Measurements from ENCODE around the gene SPRED2.

The SPRED2 gene

GRCh38 chr2:65311049-65311448, 121.3 kb downstream of the SPRED2 start:
- no peak for DNase-seq (ENCODE audit: low spot score)

DNA sequence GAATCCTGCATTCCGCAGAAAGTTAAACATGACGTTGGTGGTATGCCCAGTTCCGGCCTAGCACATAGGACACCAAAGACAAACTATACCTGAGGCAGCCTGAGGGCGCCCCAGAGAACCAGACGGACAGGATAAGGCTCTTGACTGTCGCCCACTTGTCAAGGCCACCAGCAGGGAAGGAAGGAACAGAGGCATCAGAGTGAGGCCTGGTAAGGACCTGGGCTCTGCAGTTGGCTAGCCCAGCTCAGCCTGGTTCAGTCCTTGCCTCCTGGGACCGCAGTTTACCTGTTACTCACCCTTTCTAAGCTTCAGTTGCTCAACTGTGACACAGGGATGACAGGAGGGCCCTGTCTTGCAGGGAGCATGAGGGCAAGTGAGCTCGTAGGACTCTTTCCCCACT, 122.7 kb downstream of the SPRED2 start:
- DNase-seq (ENCODE audit: low spot score): no peak

DNA sequence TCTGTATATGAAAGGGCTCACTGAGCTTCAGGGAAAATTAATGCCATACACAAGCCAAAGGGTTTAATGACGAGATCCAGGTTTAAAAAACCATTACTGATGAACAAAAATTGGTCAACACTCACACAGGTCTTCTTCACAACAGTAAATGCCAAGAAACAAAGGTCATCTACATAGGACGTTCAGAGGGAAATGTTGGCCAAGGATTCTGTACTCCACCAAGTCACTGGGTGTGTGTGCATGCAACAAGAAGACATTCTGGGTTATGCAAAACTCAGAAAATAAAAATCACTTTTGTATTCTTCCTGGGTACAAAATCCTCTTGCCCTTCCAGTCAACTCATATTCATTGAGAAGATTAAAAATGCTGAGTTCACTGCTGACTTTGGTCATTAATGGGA, 126.5 kb downstream of the SPRED2 start:
- DNase-seq (ENCODE audit: low spot score): no peak

GRCh38 chr2:65300761-65301711, 131.4 kb downstream of the SPRED2 start:
- DNase-seq (ENCODE audit: low spot score): no peak

- DNase-seq (ENCODE audit: low spot score): no peak
These were observed 132.2 kb downstream of the SPRED2 start for GRCh38 chr2:65300134-65300760.

DNA sequence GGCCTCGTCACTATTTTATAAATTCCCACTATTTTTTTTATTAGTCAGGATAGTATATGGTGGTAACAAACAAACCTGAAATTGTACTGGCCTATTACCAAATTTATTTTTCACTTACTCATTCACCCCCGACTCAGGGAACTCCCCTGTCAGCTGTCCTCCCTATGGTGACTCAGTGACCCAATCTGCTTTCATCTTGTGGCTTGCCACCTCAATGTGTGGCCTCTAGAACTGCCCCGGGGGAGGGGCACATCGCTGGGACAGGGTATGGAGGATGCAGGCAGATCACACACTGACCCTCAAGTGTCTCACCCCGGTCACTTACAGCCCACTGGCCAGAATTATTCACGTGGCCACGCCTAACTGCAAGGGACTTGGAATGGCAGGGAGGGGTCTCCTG, 133.2 kb downstream of the SPRED2 start:
- DNase-seq (ENCODE audit: low spot score): no peak

DNA sequence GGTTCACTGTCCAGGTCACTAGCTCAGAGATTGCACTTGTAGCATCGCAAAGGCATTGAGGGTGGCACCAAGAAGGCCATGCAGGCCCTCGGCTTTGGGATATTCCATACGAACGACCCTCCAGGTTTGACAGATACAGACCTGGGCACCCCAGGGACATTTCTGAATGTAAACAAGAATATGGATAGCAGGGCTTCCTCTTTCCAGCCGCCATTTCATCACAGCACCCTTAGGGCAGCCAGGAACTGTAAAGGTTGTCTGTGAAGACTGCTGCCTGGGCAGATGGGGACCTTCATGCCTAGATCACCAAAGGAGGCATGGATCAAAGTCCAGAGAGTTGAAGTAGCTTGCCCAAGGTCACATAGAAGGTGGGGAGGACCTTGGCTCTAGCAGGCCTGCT, 134.3 kb downstream of the SPRED2 start:
- DNase-seq (ENCODE audit: low spot score): no peak

DNA sequence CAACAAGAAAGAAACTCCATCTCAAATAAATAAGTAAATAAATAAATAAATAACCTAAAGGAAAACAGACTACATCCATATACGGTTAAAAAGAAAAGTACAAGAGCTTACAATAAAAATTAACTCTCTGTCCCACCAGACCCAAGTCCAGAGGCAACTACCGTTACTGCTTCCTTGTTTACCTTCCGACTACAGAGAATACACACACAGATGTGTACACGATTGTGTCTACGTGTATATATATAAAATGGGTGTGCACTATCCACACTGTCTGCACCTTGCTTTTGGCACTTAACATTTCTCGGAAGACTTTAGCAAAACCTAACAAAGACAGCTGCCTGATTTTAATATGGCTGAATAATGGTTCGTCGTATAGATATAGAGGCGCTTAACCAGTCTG, 134.9 kb downstream of the SPRED2 start:
- no peak for DNase-seq (ENCODE audit: low spot score)

DNA sequence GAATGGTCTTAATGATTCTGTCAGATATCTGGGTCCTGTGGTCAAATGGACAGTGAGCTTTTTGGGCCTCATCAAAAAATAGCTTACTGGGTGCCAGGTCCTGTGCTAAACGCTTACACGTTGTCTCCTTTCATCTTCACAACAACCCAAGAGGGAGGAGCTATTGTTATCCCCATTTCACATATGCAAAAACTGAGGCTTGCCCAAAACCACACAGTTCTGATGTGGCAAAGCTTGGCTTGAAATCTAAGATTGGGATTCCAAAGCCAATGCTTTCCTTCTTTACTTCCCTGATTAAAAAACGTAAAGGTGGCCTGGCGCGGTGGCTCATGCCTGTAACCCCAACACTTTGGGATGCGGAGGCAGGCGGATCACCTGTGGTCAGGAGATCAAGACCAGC, 135.4 kb downstream of the SPRED2 start:
- DNase-seq (ENCODE audit: low spot score): no peak

DNA sequence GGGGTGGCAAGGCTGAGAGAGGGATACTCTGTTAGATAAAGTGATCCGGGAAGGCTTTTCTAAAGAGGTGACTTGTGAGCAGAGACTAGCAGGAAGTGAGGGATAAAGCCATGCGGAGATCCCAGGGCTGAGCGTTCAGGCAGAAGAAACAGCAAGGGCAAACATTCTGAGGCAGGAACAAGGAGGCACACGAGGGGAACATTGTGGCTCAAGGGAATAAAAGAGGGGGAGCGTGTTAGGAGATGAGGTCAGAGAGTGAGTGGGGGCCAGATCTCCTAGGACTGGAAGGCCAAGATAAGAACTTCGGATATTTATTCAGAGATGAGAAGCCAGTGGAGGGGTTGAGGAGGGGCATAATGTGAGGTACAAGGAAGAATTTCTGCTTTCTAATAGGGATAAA, 137.7 kb downstream of the SPRED2 start:
- DNase-seq (ENCODE audit: low spot score): no peak

DNA sequence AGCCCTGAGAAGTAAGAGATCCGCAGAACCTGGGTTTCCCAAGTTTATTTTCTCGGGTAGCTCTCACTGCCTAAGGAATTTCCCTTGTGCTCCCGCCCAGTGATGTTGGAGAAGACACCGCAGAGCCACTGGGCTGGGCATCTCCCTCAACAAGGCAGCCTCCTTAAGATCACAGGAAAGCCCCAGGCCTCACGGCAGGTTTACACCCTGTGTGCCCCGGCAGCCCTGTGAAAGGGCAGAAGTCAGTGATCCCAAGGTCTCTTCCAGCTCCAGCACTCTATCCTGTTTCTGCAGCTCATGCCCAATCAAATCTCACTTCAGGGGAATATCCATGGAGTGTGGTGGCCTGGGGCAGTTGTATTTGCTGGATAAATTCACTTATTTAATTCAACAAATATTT, 138.3 kb downstream of the SPRED2 start:
- no peak for DNase-seq (ENCODE audit: low spot score)

- DNase-seq (ENCODE audit: low spot score): no peak
These were observed 139.0 kb downstream of the SPRED2 start for GRCh38 chr2:65293376-65293775.

DNA sequence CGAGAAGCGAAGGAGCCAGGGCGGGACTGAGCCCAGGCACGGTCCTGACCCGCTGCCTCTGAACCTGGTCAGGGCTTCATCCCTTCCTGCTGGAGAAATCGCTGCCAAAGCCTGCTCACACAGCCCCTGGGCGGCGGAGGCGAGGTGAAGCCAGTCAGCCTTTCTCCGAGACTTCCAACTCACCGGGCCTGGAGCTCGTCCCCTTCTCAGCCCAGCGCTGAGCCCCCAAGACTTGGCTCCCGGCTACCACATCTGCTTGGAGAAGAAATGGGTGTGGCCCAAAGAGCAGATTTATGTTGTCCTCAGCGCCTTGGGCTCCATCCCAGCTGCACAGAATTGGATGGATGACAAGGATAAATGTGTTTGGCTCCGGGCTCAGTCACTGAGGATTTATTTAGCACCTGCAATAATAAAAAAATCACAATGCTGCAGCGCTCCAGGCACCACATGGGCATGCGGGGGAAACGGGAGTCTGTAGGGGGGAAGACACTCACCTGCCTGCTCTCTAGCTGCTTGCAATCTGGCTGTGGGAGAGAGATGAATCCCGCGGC, 139.9 kb downstream of the SPRED2 start:
- no peak for DNase-seq (ENCODE audit: low spot score)

GRCh38 chr2:65292106-65292400, 140.3 kb downstream of the SPRED2 start:
- DNase-seq (ENCODE audit: low spot score): no peak

DNA sequence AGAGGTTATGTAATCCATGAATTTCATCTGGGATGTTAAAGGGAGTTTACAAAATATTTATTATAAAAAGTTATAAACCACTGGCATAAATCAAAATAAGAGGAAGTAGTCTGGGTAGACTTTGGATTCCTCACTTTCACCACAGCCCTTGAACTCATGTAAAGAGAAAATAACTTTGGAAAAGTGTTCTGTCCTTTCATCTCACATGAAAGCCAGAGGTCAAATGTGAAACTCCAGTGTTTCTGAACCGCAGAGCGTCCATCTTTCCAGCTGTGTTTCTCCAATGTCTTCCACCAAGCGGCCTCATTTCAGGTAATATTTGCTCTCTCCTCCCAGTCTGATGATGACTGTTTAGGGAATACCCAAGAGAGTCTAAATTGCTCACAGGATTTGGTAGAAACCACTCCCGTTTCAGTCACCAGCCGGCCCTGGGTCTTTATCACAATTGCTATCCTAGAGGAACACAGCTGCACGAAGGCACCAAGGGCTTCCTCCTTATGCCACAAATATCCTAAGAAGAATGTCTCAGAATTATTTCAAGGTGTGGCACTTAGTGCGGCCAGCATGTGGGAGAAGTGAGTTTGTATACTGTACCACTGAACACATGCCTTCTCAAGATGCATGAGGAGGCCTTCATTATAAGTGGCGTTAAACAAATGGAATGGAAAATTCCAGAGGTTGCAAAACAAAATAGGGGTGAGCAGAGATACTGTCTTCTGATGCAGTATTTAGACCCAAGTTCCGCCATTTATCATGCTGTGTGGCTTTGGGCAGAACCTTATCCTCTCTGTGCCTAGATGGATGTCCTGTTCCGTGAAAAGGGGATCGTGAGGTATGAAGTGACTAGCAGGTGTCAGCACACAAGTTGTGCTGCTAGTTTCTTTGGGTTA, 140.9 kb downstream of the SPRED2 start:
- no peak for DNase-seq (ENCODE audit: low spot score)

- DNase-seq (ENCODE audit: low spot score): no peak
These were observed 145.0 kb downstream of the SPRED2 start for GRCh38 chr2:65287364-65287763.

DNA sequence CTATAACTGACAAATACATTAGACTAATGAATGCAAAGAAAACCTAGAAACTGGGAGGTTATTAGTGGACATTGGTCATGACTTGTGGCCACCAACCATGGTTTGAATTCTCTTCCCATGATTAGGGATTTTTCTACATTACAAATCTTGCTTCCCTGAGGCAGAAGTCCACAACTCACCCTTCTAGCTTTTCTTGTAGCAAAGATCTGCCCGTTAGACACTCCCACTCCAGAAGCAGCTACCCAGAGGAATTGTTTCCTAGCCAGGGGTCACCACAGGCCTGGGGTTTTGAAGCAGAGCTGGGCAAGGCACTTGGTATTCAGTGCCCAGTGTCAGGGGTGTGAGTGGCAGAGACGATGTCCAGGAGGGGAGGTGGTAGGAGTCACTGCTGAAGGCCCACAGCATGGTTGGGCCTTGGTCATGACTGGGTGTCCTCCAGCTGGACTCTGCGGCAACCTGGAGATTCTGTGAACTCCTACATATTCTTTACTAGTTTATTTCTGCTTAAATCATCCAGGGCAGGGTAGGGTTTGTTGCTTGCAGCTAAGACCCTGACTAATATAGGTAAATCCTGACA, 149.8 kb downstream of the SPRED2 start:
- DNase-seq (ENCODE audit: low spot score): no peak

- no peak for DNase-seq (ENCODE audit: low spot score)
These were observed 150.6 kb downstream of the SPRED2 start for GRCh38 chr2:65281627-65282351.

DNA sequence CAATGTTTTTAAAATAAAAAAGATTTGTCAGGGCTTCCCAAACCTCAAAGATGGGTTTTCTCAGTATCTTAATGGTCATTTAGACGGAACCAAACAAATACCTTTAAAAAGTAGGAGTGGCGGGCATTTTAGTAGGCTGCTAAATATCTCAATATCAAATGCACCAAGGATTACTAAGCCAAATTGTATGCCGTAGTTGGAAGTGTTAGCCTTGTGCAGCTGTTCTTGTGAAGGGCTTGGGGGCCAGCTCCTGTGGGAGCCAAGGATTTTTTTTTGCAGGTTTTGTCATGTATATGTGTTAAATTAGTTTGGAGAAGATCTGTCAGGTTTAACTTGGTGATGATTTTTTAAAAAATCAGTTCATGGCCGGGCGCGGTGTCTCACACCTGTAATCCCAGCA, 152.6 kb downstream of the SPRED2 start:
- no peak for DNase-seq (ENCODE audit: low spot score)

DNA sequence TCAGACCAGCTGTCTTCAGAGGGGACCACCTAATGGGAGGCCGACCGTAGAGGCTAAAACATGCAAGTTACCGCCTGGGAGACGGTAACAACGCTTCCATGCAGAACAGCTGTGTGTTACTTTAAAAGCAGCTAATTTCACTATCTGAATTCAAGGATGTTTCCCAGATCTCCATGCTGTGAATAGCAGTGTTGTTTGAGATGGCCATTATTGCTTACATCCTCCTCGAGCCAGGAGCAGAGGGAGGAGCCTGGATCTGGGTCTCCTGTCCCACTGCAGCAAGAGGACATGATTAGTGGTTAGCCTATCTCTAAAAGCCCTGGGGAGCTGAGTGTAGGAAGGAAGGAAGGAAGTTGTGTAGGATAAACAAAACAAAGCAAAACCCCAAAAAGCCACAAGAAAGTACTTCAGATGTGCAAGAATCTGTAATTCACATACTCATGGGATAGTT, 153.8 kb downstream of the SPRED2 start:
- no peak for DNase-seq (ENCODE audit: low spot score)

- no peak for DNase-seq (ENCODE audit: low spot score)
These were observed 154.5 kb downstream of the SPRED2 start for GRCh38 chr2:65277791-65278483.
